NCI-H2029 (cell line): ENCODE results near the gene MAP1LC3A.

ENCODE experiments used
- DNase-seq: peaks from one replicate; lab custom pipeline; 2025; lab: John Stamatoyannopoulos, UW

Gene MAP1LC3A

GRCh38 chr20:34529742-34530141 is 28.8 kb upstream of the MAP1LC3A start:
- DNase-seq, result no peak

GRCh38 chr20:34530342-34530741 is 28.2 kb upstream of the MAP1LC3A start:
- DNase-seq, result no peak

GRCh38 chr20:34531608-34532265 is 26.8 kb upstream of the MAP1LC3A start:
- no peak for DNase-seq

GRCh38 chr20:34532320-34532719 is 26.2 kb upstream of the MAP1LC3A start:
- DNase-seq, result no peak

GRCh38 chr20:34532756-34533155 is 25.8 kb upstream of the MAP1LC3A start:
- no peak for DNase-seq

GRCh38 chr20:34534391-34535165 is 23.9 kb upstream of the MAP1LC3A start:
- no peak for DNase-seq

GRCh38 chr20:34535301-34535840 is 23.1 kb upstream of the MAP1LC3A start:
- DNase-seq, result no peak

GRCh38 chr20:34535857-34536256 is 22.7 kb upstream of the MAP1LC3A start:
- DNase-seq, result no peak

GRCh38 chr20:34536798-34537394 is 21.6 kb upstream of the MAP1LC3A start:
- DNase-seq, result peak; percentile 19

- DNase-seq, result no peak
Observed at GRCh38 chr20:34537651-34538050, 20.9 kb upstream of the MAP1LC3A start.

GRCh38 chr20:34538671-34539123 is 19.8 kb upstream of the MAP1LC3A start:
- peak; percentile 16 for DNase-seq

GRCh38 chr20:34539756-34540155 is 18.8 kb upstream of the MAP1LC3A start:
- DNase-seq, result no peak

- no peak for DNase-seq
Observed at GRCh38 chr20:34540596-34541263, 17.8 kb upstream of the MAP1LC3A start.

- DNase-seq, result no peak
Observed at GRCh38 chr20:34541264-34541901, 17.1 kb upstream of the MAP1LC3A start.

GRCh38 chr20:34541917-34542316 is 16.6 kb upstream of the MAP1LC3A start:
- no peak for DNase-seq

GRCh38 chr20:34542439-34542838 is 16.1 kb upstream of the MAP1LC3A start:
- DNase-seq, result no peak

- no peak for DNase-seq
Observed at GRCh38 chr20:34543463-34544056, 15.0 kb upstream of the MAP1LC3A start.

- no peak for DNase-seq
Observed at GRCh38 chr20:34544109-34544796, 14.3 kb upstream of the MAP1LC3A start.

GRCh38 chr20:34546751-34547181 is 11.8 kb upstream of the MAP1LC3A start:
- DNase-seq, result peak; percentile 80

GRCh38 chr20:34547844-34548613 is 10.5 kb upstream of the MAP1LC3A start:
- no peak for DNase-seq
